ENCODE results near the gene UBE2I.

DNA sequence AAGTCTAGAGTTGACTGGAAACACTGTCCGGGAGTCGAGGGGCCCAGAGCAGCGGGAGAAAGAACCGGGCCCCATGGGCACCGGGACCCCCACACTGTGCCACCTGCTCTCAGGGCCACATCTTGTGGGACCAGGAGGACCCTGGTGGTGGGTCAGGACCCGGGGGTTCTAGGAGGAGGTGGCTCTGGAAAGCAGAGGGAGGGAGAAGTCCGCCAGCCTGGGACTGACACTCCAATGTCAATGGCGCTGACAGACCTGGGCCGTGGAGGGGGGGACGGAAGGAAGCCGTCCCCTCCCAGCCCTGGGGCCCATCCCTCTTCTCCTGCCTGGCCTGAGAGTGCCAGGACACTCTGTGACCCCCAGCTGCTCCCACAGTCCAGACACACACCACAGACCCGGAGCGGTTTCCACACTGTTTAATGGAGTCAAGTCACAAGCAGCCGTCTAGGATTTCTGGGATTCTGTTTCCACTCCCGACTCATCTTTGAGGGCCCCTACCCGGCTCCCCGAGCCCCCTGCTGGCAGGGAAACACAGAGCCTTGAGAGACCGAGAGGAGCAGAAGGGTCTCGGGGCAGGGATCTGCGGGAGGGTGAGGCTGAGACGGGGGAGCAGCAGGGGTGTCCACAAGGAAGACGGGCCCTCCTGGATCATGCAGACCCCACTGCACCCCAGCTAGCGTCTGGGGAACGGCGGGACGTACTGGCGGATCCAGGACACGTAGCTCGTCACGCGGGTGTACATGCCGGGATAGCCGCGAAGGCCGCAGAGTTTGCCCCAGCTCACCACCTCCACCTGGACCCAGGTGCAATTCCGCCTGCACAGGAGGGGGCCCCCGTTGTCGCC, 23.5 kb upstream of the UBE2I start:
- TF ChIP-seq CTCF (conservative IDR thresholded peaks at IDR 0.05; ENCODE audit: low read depth, low read length), result no peak; the same call in 1 of the 2 replicates
- no peak for TF ChIP-seq EZH2 (IDR thresholded peaks at IDR 0.05; ENCODE audit: borderline replicate concordance, low read depth, low read length, poor library complexity, severe bottlenecking)

All from A673 (cell line).